ENCODE data around the gene SHISA9. TPM values are rescaled to one million over a fixed set of nuclear protein-coding genes. Genes with fewer than 3 reads are reported as not detected.

SHISA9 gene
- total and polyA plus RNA-seq, 4 donors = under 0.01 to 0.08 (median 0.07) TPM; not detected in 1

- Histone ChIP-seq H3K27ac (ENCODE audit: low read depth in 1 of 2, low read length in 2 of 2) (no peak overlapping the region), H3K36me3 (ENCODE audit: control insufficient read depth in 4 of 4, insufficient read depth in 3 of 4, low read depth in 1 of 4, low read length in 3 of 4) (no peaks in the 10 kb centered on the region), H3K4me3 (ENCODE audit: low read depth in 1 of 3, low read length in 3 of 3) (no peak overlapping the region), H3K4me1 (ENCODE audit: control insufficient read depth in 4 of 4, insufficient read depth in 4 of 4, low read length in 3 of 4) (no peaks in the 10 kb centered on the region), H3K27me3 (ENCODE audit: control insufficient read depth in 4 of 4, insufficient read depth in 4 of 4, low read length in 3 of 4) (no peaks in the 10 kb centered on the region), H3K9ac (ENCODE audit: low read depth in 1 of 2, low read length in 2 of 2) (no peak overlapping the region), H3K9me3 (ENCODE audit: control insufficient read depth in 4 of 4, low read length in 3 of 4) (peaks cover 0 to 4% (median 2%) of the 10 kb centered on the region in 4 donors)
- WGBS = 94% methylated on average over 2 of the region's 2 CpGs
- DNase-seq (ENCODE audit: low spot score) = no peak
- TF ChIP-seq SP1 (IDR thresholded peaks at IDR 0.05) (no peak), TAF1 (conservative IDR thresholded peaks at IDR 0.05) (no peak), RAD21 (IDR thresholded peaks at IDR 0.05) (no peak), RXRA (IDR thresholded peaks at IDR 0.05) (no peak), JUND (IDR thresholded peaks at IDR 0.05) (no peak), HNF4G (IDR thresholded peaks at IDR 0.05) (no peak), ATF3 (IDR thresholded peaks at IDR 0.05) (no peak), REST (IDR thresholded peaks at IDR 0.05) (no peak), YY1 (IDR thresholded peaks at IDR 0.05) (no peak), NR2F2 (IDR thresholded peaks at IDR 0.05) (no peak), FOXA1 (IDR thresholded peaks at IDR 0.05) (no peak), EGR1 (IDR thresholded peaks at IDR 0.05; ENCODE audit: low read depth in 2 of 2) (no peak), FOXA2 (IDR thresholded peaks at IDR 0.05) (no peak), ZBTB33 (IDR thresholded peaks at IDR 0.05) (no peak), CTCF (IDR thresholded peaks at IDR 0.05; ENCODE audit: low read depth, low read length, missing input control) (no peak), MAX (IDR thresholded peaks at IDR 0.05) (no peak), GABPA (IDR thresholded peaks at IDR 0.05 in 1 of 2, conservative IDR thresholded peaks at IDR 0.05 in 1 of 2) (no peak)
Observed at GRCh38 chr16:13106464-13106863, 205.1 kb downstream of the SHISA9 start.

GRCh38 chr16:13108126-13108525, 206.7 kb downstream of the SHISA9 start:
- Histone ChIP-seq H3K9me3 (ENCODE audit: control insufficient read depth in 4 of 4, low read length in 3 of 4) (peaks cover 0 to 4% (median 2%) of the 10 kb centered on the region in 4 donors), H3K27ac (ENCODE audit: low read depth in 1 of 2, low read length in 2 of 2) (no peak overlapping the region), H3K9ac (ENCODE audit: low read depth in 1 of 2, low read length in 2 of 2) (no peak overlapping the region), H3K27me3 (ENCODE audit: control insufficient read depth in 4 of 4, insufficient read depth in 4 of 4, low read length in 3 of 4) (no peaks in the 10 kb centered on the region), H3K4me1 (ENCODE audit: control insufficient read depth in 4 of 4, insufficient read depth in 4 of 4, low read length in 3 of 4) (no peaks in the 10 kb centered on the region), H3K36me3 (ENCODE audit: control insufficient read depth in 4 of 4, insufficient read depth in 3 of 4, low read depth in 1 of 4, low read length in 3 of 4) (no peaks in the 10 kb centered on the region), H3K4me3 (ENCODE audit: low read depth in 1 of 3, low read length in 3 of 3) (no peak overlapping the region)
- no peak for DNase-seq (ENCODE audit: low spot score)
- 86% methylated on average over 5 of the region's 5 CpGs for WGBS
- TF ChIP-seq REST (IDR thresholded peaks at IDR 0.05) (no peak), NR2F2 (IDR thresholded peaks at IDR 0.05) (no peak), GABPA (IDR thresholded peaks at IDR 0.05 in 1 of 2, conservative IDR thresholded peaks at IDR 0.05 in 1 of 2) (no peak), EGR1 (IDR thresholded peaks at IDR 0.05; ENCODE audit: low read depth in 2 of 2) (no peak), CTCF (IDR thresholded peaks at IDR 0.05; ENCODE audit: low read depth, low read length, missing input control) (no peak), FOXA2 (IDR thresholded peaks at IDR 0.05) (no peak)
